HepG2 (cell line): ENCODE results near the gene EGFR. TPM values are rescaled to one million over a fixed set of nuclear protein-coding genes. Genes with fewer than 3 reads are reported as not detected.

Experiments used
- ATAC-seq: fragments of 200-7000 bp; cut with Tn5 transposase; 3 replicates; pipeline ENCODE4 v1.9.1; 2020; ENCODE audit warnings: mild to moderate bottlenecking, moderate library complexity
- BruUV-seq: library from RNA; stranded (reverse); fragments of 400-500 nt; replicated peaks from 2 replicates; lab custom pipeline; 2021; lab: Mats Ljungman, UMichigan
- CTCF ChIA-PET: fragments of 300-600 bp; formaldehyde crosslinking; extraction: SDS; loops from one replicate; lab custom pipeline; 2021; ENCODE audit warnings: low total read pairs, inconsistent platforms, low intra/inter-chr PET ratio; lab: Yijun Ruan, JAX
- POLR2A ChIA-PET: fragments of 350-600 bp; sonication (Branson Sonifier 250); formaldehyde crosslinking; loops from one replicate; lab custom pipeline; 2020; ENCODE audit warnings: antibody characterized with exemption, inconsistent platforms; lab: Yijun Ruan, JAX
- DNase-seq: peaks from one replicate; pipeline ENCODE4 v3.0.0-alpha.2; 2015; ENCODE audit warnings: low spot score
- FAIRE-seq: peaks from 3 replicates; lab custom pipeline; 2011; peaks lifted over from hg19 to GRCh38; lab: Jason Lieb, UNC
- H2AFZ ChIP-seq: one replicate; pipeline ENCODE4 v1.6.1; 2011; ENCODE audit warnings: low read length, inconsistent platforms
- H3K27ac ChIP-seq: fragments of 300-600 bp; 3 replicates; pipeline ENCODE4 v1.8.0; 2011; ENCODE audit warnings: mixed run types, mild to moderate bottlenecking, mixed read lengths, low read length, inconsistent platforms; ENCODE audit not compliant: insufficient read depth; ENCODE audit errors: extremely low read length
- H3K27me3 ChIP-seq, 2 experiments: fragments of 200-600 bp in 1 of 2; 2 replicates in 1 of 2; 3 replicates in 1 of 2; pipeline versions ENCODE4 v1.6.0 to v1.8.0; 2011; ENCODE audit warnings: low read length in 2 of 2, mild to moderate bottlenecking in 2 of 2, moderate library complexity in 2 of 2, inconsistent platforms in 1 of 2; ENCODE audit not compliant: insufficient read depth in 2 of 2, control insufficient read depth in 1 of 2
- H3K36me3 ChIP-seq, 2 experiments: fragments of 200-600 bp in 1 of 2; replicated peaks in 1 of 2; 2 replicates in 1 of 2; 3 replicates in 1 of 2; pipeline versions ENCODE4 v1.5.1 to v1.8.0; 2011; ENCODE audit warnings: low read length in 2 of 2, inconsistent platforms in 1 of 2; ENCODE audit not compliant: insufficient read depth in 2 of 2, control insufficient read depth in 1 of 2
- H3K4me1 ChIP-seq: 2 replicates; pipeline ENCODE4 v1.5.1; 2012; ENCODE audit warnings: low read length, inconsistent platforms; ENCODE audit not compliant: insufficient read depth
- H3K4me2 ChIP-seq: 2 replicates; pipeline ENCODE4 v1.6.0; 2011; ENCODE audit warnings: low read depth, low read length, inconsistent platforms
- H3K4me3 ChIP-seq, 3 experiments: fragments of 200-600 bp in 1 of 3; sonication (generic), shearing (Covaris generic) in 1 of 3; replicated peaks in 1 of 3; 2 replicates each; pipeline ENCODE4 v1.5.1; 2011 to 2016; ENCODE audit warnings: low read length in 3 of 3, inconsistent platforms in 2 of 3, low read depth in 2 of 3, mild to moderate bottlenecking in 2 of 3, control low read depth in 1 of 3, mixed read lengths in 1 of 3; ENCODE audit not compliant: insufficient read depth in 1 of 3
- H3K79me2 ChIP-seq: one replicate; pipeline ENCODE4 v1.6.1; 2011; ENCODE audit warnings: low read length, inconsistent platforms; ENCODE audit not compliant: insufficient read depth
- H3K9ac ChIP-seq: 2 replicates; pipeline ENCODE4 v1.6.0; 2011; ENCODE audit warnings: mild to moderate bottlenecking, low read depth, low read length, inconsistent platforms; ENCODE audit not compliant: insufficient read depth
- H3K9me3 ChIP-seq: 2 replicates; pipeline ENCODE4 v1.5.1; 2012; ENCODE audit warnings: mild to moderate bottlenecking, low read length
- H4K20me1 ChIP-seq: 2 replicates; pipeline ENCODE4 v1.6.0; 2011; ENCODE audit warnings: inconsistent platforms, mild to moderate bottlenecking, low read length, moderate library complexity; ENCODE audit not compliant: insufficient read depth
- FOXJ3 ChIP-seq: sonication (generic); formaldehyde crosslinking; IDR thresholded peaks from 2 replicates; pipeline ENCODE4 v1.4.0; 2020; ENCODE audit warnings: missing genetic modification reagents, mild to moderate bottlenecking, borderline replicate concordance
- GATAD2A ChIP-seq: IDR thresholded peaks from 2 replicates; pipeline ENCODE4 v1.6.1; 2016
- HHEX ChIP-seq: IDR thresholded peaks from 2 replicates; pipeline ENCODE4 v1.6.1; 2016; ENCODE audit warnings: control low read depth
- HNF4G ChIP-seq, 2 experiments: sonication (generic) in 1 of 2; formaldehyde crosslinking in 1 of 2; IDR thresholded peaks; 2 replicates each; pipeline versions ENCODE4 v1.4.0 to v1.6.1; 2011 to 2020; ENCODE audit warnings: borderline replicate concordance in 2 of 2, low read depth in 2 of 2, mild to moderate bottlenecking in 2 of 2, low read length in 1 of 2, missing genetic modification reagents in 1 of 2, moderate library complexity in 1 of 2
- KDM4B ChIP-seq: sonication (generic); formaldehyde crosslinking; IDR thresholded peaks from 2 replicates; pipeline ENCODE4 v1.4.0; 2020; ENCODE audit warnings: missing genetic modification reagents
- KLF9 ChIP-seq: IDR thresholded peaks from 2 replicates; pipeline ENCODE4 v1.6.1; 2016; ENCODE audit warnings: low read depth
- NR2F2 ChIP-seq: IDR thresholded peaks from 2 replicates; pipeline ENCODE4 v1.6.1; 2012; ENCODE audit warnings: low read depth, inconsistent platforms, borderline replicate concordance
- PCBP2 ChIP-seq: fragments of 200-400 bp; formaldehyde crosslinking; optimal IDR thresholded peaks from 2 replicates; pipeline ENCODE3; 2018; ENCODE audit warnings: low read length, low read depth; ENCODE audit not compliant: poor library complexity, severe bottlenecking
- SRY ChIP-seq: sonication (generic); formaldehyde crosslinking; IDR thresholded peaks from 2 replicates; pipeline ENCODE4 v1.8.0; 2022; ENCODE audit warnings: mild to moderate bottlenecking, missing genetic modification reagents
- STAT6 ChIP-seq: sonication (generic); formaldehyde crosslinking; IDR thresholded peaks from 2 replicates; pipeline ENCODE4 v1.4.0; 2020; ENCODE audit warnings: missing genetic modification reagents, mild to moderate bottlenecking, borderline replicate concordance
- TGIF2 ChIP-seq: IDR thresholded peaks from 2 replicates; pipeline ENCODE4 v1.6.1; 2016; ENCODE audit warnings: control low read depth, missing compliant biosample characterization
- ZNF101 ChIP-seq: sonication (generic); formaldehyde crosslinking; IDR thresholded peaks from 2 replicates; pipeline ENCODE4 v1.4.0; 2020; ENCODE audit warnings: mild to moderate bottlenecking, low read depth, missing genetic modification reagents, borderline replicate concordance
- ZNF224 ChIP-seq: sonication (generic); formaldehyde crosslinking; IDR thresholded peaks from 2 replicates; pipeline ENCODE4 v1.5.0; 2020; ENCODE audit warnings: mild to moderate bottlenecking, missing genetic modification reagents
- ZNF331 ChIP-seq: sonication (generic); formaldehyde crosslinking; IDR thresholded peaks from 2 replicates; pipeline ENCODE4 v1.4.0; 2020; ENCODE audit warnings: missing genetic modification reagents
- ZNF574 ChIP-seq: sonication (generic); formaldehyde crosslinking; IDR thresholded peaks from 2 replicates; pipeline ENCODE4 v1.4.0; 2020; ENCODE audit warnings: missing genetic modification reagents
- ZSCAN30 ChIP-seq: sonication (generic); formaldehyde crosslinking; IDR thresholded peaks from 2 replicates; pipeline ENCODE4 v1.5.0; 2020; ENCODE audit warnings: mild to moderate bottlenecking, missing genetic modification reagents
- WGBS: methylation state at CpG from one replicate; pipeline ENCODE4 v1.1.6; 2017; ENCODE audit warnings: low lambda C conversion rate; 5-methylcytosine and 5-hydroxymethylcytosine counted together
- in situ Hi-C: cut with HindIII; loops from 2 replicates; pipeline ENCODE4 v1.10.0; 2017; ENCODE audit warnings: low pct_unique_long_range_greater_than_20kb; ENCODE audit not compliant: extremely low pct_ligation_motif_present
- intact Hi-C: fragments of 100-400 bp; cut with micrococcal nuclease; formaldehyde crosslinking; loops from one replicate; pipeline ENCODE4 v1.10.0; 2022; ENCODE audit not compliant: unreplicated experiment
- polyA plus RNA-seq, 8 experiments: library from polyadenylated mRNA; depleted of rRNA in 3 of 8; stranded (reverse) in 7 of 8; unstranded in 1 of 8; fragments of >200 nt; fragmentation: Illumina TruSeq in 4 of 8; extraction: Trizol in 4 of 8; gene quantifications; 2 replicates each; pipeline versions ENCODE4 v1.2.1 to v1.2.3, GENCODE V29; 2011 to 2016; ENCODE audit warnings: low read depth in 4 of 8, missing spikeins in 1 of 8, mixed read lengths in 1 of 8; ENCODE audit not compliant: insufficient read depth in 1 of 8
- total RNA-seq, 5 experiments: library from RNA; depleted of rRNA; stranded (reverse); fragments of >200 nt; fragmentation: Illumina TruSeq; extraction: Trizol; gene quantifications; 2 replicates each; pipeline ENCODE4 v1.2.3, GENCODE V29; 2016; ENCODE audit warnings: low read depth in 1 of 5
- TF ChIP-seq, protein P1 (sequence below): sonication (generic); formaldehyde crosslinking; IDR thresholded peaks from 2 replicates; pipeline ENCODE4 v1.8.1; 2023; ENCODE audit warnings: mild to moderate bottlenecking, inconsistent platforms, moderate library complexity, missing genetic modification reagents, borderline replicate concordance

The EGFR gene
- total and polyA plus RNA-seq, 2 of the 13 experiments (the other 11 are each of a cell fraction or from before 2014, with no cell fraction given): 7.0 to 10.0 TPM

GRCh38 chr7:55150166-55150565, 131.3 kb downstream of the EGFR start (continued):
- no peak for TF ChIP-seq FOXJ3
- TF ChIP-seq ZSCAN30 (CRISPR knock-in tag): no peak
- TF ChIP-seq ZNF101: no peak

DNA sequence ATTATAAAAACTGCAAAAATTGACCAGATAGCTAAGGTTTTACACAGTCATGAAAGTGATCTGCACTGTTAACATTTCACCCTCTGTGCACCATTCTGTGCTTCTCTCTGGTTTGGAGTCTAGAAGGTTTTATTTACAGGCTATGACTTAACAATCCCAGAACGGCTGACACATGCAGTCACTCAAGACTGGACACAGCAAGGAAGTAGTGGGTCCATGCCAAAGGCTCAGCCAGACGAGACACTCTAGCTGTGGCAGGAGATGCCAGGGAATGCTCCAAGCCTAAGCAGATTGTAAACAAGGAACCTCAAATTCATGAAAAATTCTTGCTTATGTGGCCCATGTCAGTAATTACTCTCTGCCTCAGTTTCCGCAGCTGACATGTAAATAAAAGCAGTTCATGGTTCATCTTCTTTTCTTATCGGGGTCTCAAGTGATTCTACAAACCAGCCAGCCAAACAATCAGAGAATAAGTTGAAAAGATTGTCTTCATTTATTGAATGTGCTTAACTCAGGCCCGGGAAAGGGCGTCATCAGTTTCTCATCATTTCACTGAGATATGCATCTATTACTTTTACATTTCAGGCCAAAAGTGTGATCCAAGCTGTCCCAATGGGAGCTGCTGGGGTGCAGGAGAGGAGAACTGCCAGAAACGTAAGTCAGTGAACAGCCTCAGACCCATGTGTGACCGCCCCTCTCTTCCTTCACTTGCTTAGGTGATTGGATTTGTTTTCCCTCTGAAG, 132.1 kb downstream of the EGFR start:
- ChIA-PET CTCF (no interaction called here), POLR2A (no interaction called here)
- no peak for FAIRE-seq
- H3K27me3 ChIP-seq: no peaks in the 10 kb centered on the region
- H2AFZ ChIP-seq: no peak overlapping the region
- no peak overlapping the region for H3K9ac ChIP-seq
- no peak for DNase-seq
- no peaks in the 10 kb centered on the region for H3K9me3 ChIP-seq
- H3K79me2 ChIP-seq: no peaks in the 10 kb centered on the region
- 86% methylated on average over 8 of the region's 8 CpGs for WGBS
- in situ Hi-C loops: no loop called here
- H3K27ac ChIP-seq: no peak overlapping the region
- H3K4me3 ChIP-seq: no peak overlapping the region
- no peaks in the 10 kb centered on the region; a peak in 1 of 5 replicates for H3K36me3 ChIP-seq
- ATAC-seq: no peak
- BruUV-seq: no TSS peak
- intact Hi-C loops: no loop called here
- no peaks in the 10 kb centered on the region for H4K20me1 ChIP-seq
- no peaks in the 10 kb centered on the region for H3K4me1 ChIP-seq
- no peak overlapping the region for H3K4me2 ChIP-seq
- TF ChIP-seq HHEX (no peak), PCBP2 (no peak), ZNF224 (CRISPR knock-in tag) (no peak), SRY (CRISPR knock-in tag) (no peak), HNF4G (IDR thresholded peaks at IDR 0.05; ENCODE audit: borderline replicate concordance, low read depth, low read length) (no peak), HNF4G (CRISPR knock-in tag; IDR thresholded peaks at IDR 0.05; ENCODE audit: borderline replicate concordance, low read depth) (no peak), ZNF574 (no peak), GATAD2A (no peak), NR2F2 (no peak), STAT6 (CRISPR knock-in tag) (no peak), KDM4B (CRISPR knock-in tag) (no peak), TGIF2 (CRISPR knock-in tag) (no peak), KLF9 (CRISPR knock-in tag) (no peak), ZNF331 (no peak)
- TF ChIP-seq, protein P1, sequence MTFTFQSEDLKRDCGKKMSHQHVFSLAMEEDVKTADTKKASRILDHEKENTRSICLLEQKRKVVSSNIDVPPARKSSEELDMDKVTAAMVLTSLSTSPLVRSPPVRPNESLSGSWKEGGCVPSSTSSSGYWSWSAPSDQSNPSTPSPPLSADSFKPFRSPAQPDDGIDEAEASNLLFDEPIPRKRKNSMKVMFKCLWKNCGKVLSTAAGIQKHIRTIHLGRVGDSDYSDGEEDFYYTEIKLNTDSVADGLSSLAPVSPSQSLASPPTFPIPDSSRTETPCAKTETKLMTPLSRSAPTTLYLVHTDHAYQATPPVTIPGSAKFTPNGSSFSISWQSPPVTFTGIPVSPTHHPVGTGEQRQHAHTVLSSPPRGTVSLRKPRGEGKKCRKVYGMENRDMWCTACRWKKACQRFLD (CRISPR knock-in tag): no peak
